NCI-H526 (cell line): Measurements from ENCODE around the gene LRCH1.

Source experiments
- DNase-seq, 2 experiments: peaks; one replicate each; lab custom pipeline; 2025; lab: John Stamatoyannopoulos, UW

The LRCH1 gene

GRCh38 chr13:46712524-46712923 lies 159.6 kb downstream of the LRCH1 start:
- no peak for DNase-seq

- peak in 1 of 2 experiments; percentile 18 for DNase-seq
Measured at GRCh38 chr13:46715363-46715762, 162.4 kb downstream of the LRCH1 start.

- no peak for DNase-seq
Measured at GRCh38 chr13:46716821-46717220, 163.9 kb downstream of the LRCH1 start.

- no peak for DNase-seq
Measured at GRCh38 chr13:46717275-46717674, 164.3 kb downstream of the LRCH1 start.

- DNase-seq: no peak
Measured at GRCh38 chr13:46717856-46718255, 164.9 kb downstream of the LRCH1 start.

GRCh38 chr13:46720189-46720588 lies 167.2 kb downstream of the LRCH1 start:
- DNase-seq: no peak

- peak in 1 of 2 experiments; percentile 68 for DNase-seq
Measured at GRCh38 chr13:46721054-46721453, 168.1 kb downstream of the LRCH1 start.

- DNase-seq: no peak
Measured at GRCh38 chr13:46726347-46726746, 173.4 kb downstream of the LRCH1 start.

GRCh38 chr13:46728777-46729176 lies 175.8 kb downstream of the LRCH1 start:
- peak in 1 of 2 experiments; percentile 17 for DNase-seq

GRCh38 chr13:46731535-46731934 lies 178.6 kb downstream of the LRCH1 start:
- DNase-seq: no peak

GRCh38 chr13:46735425-46735824 lies 182.5 kb downstream of the LRCH1 start:
- no peak for DNase-seq

GRCh38 chr13:46736541-46737310 lies 183.8 kb downstream of the LRCH1 start:
- no peak for DNase-seq

- no peak for DNase-seq
Measured at GRCh38 chr13:46738055-46738454, 185.1 kb downstream of the LRCH1 start.

- DNase-seq: no peak
Measured at GRCh38 chr13:46738766-46739165, 185.8 kb downstream of the LRCH1 start.

GRCh38 chr13:46739447-46740098 lies 186.6 kb downstream of the LRCH1 start:
- DNase-seq: no peak

- no peak for DNase-seq
Measured at GRCh38 chr13:46743191-46743590, 190.2 kb downstream of the LRCH1 start.

- DNase-seq: no peak
Measured at GRCh38 chr13:46745062-46745461, 192.1 kb downstream of the LRCH1 start.

GRCh38 chr13:46745706-46746105 lies 192.7 kb downstream of the LRCH1 start:
- DNase-seq: no peak

GRCh38 chr13:46747031-46747820 lies 194.3 kb downstream of the LRCH1 start:
- DNase-seq: no peak

GRCh38 chr13:46748300-46748699 lies 195.3 kb downstream of the LRCH1 start:
- DNase-seq: no peak

GRCh38 chr13:46749951-46750350 lies 197.0 kb downstream of the LRCH1 start:
- DNase-seq: no peak

- DNase-seq: no peak
Measured at GRCh38 chr13:46751811-46752635, 199.1 kb downstream of the LRCH1 start.
